Cardiac fibroblast (primary cell): ENCODE measurements around the gene KCNF1.

ENCODE experiments used
- DNase-seq, 2 donors: peaks; one replicate each; pipeline versions ENCODE4 v3.0.0 to v3.0.0-alpha.2; 2010; ENCODE audit warnings: low read depth in 2 of 2
- H3K4me3 ChIP-seq, 2 donors: replicated peaks in 1 of 2; 1 replicate in 1 of 2; 2 replicates in 1 of 2; pipeline ENCODE4 v1.5.1; 2011; ENCODE audit warnings: low read depth in 2 of 2, low read length in 2 of 2, mild to moderate bottlenecking in 2 of 2, moderate library complexity in 1 of 2
- TF ChIP-seq, protein P1 (sequence below): IDR thresholded peaks from one replicate; pipeline ENCODE4 v1.5.1; 2011; ENCODE audit warnings: low read depth, mild to moderate bottlenecking, low read length, inconsistent platforms

Gene KCNF1

GRCh38 chr2:10962004-10962403 lies 50.3 kb downstream of the KCNF1 start:
- no peak overlapping the region for H3K4me3 ChIP-seq
- DNase-seq: no peak
- TF ChIP-seq, protein P1, sequence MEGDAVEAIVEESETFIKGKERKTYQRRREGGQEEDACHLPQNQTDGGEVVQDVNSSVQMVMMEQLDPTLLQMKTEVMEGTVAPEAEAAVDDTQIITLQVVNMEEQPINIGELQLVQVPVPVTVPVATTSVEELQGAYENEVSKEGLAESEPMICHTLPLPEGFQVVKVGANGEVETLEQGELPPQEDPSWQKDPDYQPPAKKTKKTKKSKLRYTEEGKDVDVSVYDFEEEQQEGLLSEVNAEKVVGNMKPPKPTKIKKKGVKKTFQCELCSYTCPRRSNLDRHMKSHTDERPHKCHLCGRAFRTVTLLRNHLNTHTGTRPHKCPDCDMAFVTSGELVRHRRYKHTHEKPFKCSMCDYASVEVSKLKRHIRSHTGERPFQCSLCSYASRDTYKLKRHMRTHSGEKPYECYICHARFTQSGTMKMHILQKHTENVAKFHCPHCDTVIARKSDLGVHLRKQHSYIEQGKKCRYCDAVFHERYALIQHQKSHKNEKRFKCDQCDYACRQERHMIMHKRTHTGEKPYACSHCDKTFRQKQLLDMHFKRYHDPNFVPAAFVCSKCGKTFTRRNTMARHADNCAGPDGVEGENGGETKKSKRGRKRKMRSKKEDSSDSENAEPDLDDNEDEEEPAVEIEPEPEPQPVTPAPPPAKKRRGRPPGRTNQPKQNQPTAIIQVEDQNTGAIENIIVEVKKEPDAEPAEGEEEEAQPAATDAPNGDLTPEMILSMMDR: no peak

DNA sequence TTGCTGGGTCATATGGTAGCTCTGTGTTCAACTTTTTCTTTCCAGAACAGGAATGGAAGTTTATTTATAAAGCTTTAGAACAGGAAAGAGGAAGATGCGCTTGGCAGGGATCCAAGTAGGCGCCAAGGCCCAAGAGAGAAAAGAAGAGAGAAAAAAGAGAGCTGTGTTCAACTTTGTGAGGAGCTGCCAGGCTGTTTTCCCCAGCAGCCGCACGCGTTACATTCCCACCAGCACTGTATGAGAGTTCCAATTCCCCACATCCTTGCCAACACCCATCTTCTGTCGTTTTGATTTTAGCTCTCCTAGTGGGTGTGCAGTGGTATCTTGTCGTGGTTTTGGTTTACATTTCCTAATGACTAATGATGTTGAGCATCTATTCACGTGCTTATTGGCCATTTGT lies 51.4 kb downstream of the KCNF1 start:
- TF ChIP-seq, protein P1: no peak
- no peak for DNase-seq
- H3K4me3 ChIP-seq: no peak overlapping the region
